GM21529 (cell line): Measurements from ENCODE around the gene TMEM30B.

Experiments
- ATAC-seq: cut with Tn5 transposase; IDR thresholded peaks from one replicate; pipeline ENCODE4 v1.9.1; 2021; ENCODE audit not compliant: unreplicated experiment

TMEM30B gene

DNA sequence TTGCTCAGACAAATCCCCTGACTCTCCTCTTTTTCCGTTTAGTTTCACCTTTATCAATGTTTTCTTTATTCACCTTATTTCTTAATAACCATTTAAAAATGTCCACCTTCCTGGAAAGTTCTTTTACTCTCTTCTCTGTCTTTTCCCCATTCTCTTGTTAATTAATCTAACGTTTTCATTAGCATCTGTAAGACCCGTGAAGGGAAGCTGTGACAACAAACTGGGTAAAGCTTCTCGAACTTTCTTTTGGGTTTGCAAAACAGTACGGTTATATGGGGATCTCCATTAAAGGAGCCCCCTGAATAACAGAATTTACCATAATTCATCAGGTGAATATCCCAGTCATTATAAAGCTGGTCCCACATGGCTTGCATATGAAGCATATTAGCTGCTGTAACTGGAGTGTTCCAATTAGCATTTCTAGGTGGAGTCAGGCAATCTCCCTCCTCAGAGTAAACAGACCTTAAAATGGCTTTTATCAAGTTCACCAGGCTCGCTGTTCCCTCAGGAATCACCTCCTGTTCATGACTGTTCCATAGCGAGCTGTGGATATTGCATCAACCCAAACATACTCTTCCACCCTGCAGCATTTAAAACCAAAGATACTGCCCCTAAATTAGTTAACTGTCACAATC lies 42.4 kb downstream of the TMEM30B start:
- ATAC-seq = no peak

DNA sequence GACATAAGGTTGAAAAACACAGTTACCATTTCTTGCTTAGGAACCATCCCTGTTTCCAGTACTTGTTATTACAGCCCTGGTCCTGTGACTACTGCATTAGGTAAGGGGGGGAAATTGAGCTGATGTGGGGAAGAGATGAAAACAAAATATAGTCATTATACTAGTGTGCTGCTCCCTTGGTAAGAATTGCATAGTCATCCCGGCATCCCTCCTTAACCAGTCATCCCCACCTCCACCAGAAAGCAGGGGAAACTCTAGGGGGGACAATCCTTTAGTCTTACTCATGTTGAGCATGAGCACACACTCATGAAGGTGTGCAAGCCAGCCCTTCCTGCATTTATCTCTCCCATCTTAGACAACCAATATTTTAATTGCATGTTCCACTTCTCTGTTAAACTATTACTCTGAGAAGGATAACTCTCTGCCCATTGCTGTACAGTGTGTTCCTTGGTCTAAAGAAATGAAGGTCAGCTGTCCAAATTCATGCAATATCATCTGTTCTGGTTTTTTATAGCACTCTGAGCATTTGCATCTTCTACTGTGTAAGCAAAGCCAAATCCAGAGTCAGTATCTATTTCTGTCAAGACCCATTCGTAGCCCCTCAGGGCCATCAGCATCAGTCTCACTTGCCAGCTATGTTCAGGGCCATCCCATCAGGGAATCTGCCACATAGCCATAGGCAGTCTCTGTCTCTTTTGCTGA lies 46.8 kb downstream of the TMEM30B start:
- no peak for ATAC-seq

DNA sequence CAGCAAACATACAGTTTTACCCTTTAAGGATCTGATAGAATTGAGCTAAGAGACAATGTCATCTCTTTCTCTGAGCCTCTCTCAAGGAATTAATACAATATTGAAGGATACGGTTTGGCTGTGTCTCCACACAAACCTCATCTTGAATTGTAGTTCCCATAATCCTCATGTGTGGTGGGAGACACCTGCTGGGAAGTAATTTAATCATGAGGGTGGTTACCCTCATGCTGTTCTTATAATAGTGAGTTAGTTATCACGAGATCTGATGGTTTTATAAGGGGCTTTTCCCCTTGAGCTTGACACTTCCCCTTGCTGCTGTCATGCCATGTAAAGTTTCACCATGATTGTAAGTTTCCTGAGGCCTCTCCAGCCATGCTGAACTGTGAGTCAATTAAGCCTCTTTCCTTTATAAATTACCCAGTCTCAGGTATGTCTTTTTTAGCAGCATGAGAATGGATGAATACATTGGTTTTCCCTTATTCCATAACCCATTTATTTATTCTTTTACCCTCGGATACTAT lies 47.6 kb downstream of the TMEM30B start:
- no peak for ATAC-seq

DNA sequence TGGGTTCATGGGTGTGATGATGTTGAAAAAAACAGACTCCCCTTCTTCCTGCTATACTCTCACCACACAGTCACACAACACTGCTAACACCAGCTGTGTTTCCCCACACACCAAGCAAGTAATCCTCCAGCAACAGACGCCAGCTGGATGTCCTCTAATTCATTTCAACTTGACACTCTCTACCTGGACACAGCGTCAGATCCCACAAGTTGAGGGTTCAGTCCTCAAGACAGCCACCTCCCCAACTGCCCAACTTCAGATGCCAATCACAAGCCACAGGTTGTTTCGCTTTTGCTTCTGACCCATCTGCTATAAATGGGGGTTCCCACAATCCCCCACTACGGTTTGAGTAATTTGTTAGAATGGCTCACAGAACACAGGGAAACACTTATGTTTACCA lies 49.3 kb downstream of the TMEM30B start:
- ATAC-seq = no peak

DNA sequence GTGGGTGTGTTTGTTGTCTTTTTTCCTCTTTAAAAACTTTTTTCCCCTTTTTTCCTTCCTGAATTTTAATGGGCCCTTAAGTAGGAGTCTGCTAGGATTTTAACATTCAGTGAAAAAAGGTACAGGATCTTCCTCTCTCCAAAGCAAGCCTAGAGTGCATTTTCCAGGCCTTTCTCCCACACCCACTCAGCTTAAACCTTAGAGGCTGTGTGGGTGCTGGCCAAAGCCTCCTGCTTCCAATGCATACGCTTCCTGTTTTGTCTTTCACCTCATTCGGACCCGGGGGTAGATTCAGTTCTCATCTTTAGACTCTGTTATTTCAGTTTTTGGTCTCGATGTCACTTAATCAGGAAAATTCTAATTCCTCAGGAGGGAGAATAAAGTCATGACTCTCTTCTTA lies 51.2 kb downstream of the TMEM30B start:
- ATAC-seq = no peak

DNA sequence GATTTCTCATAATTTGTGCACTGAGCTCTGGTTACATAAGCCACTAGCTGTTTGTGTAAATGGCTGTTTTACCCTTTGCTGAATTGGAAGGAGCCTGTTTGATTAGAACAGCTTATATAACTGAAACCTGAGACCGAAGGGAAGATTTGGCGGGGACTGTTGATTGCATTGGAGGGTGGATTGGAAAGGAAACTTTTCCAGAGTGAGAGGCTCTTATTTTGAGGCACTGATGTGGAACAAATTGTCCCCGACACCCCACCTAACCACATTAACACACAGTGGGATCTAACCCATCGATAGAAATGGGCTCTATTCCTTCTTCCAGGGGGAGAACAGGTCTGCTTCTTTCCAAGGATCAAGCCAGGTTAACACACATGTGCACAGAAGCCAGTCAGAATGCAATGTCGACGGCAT lies 51.7 kb downstream of the TMEM30B start:
- ATAC-seq = no peak

DNA sequence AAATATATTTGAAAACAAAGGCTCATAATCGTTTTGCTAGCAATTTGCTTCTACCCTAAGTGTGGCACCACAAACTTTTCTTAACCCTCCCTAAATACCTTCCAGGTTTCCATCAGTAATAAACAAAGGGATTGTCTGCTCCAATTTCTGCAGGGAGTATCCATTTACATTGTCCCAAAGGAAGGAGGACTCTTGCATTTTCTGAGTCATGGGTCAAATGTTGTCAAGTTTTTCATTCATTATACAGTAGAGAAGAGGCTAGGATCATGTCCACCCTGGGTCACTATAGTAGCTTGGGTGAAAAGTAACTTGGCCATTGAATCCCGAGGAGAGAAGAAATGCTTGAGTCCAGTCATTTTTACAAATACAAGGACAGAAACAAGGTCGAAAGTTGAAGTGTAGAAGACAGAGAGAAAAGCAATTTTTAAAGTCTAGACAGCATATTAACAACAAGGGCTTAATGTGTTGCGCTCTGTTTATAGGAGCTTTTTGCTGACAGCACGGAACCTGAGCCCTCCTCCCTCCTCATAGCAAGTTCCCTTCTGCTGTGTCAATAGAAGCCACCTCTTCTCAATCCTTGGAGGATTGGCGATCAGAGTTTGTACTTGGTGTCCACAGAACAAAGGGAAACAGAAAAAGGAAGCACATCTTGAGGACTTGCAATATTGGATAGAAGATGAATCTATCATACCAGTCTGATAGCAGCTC lies 53.1 kb downstream of the TMEM30B start:
- ATAC-seq = no peak
